GM10248 (cell line): ENCODE results near the gene WDR81.
A peak's percentile ranks its signal among the peaks of the same experiment; 100 is the strongest.
"Not testable (repeated sequence)": the region's sequence is repeated elsewhere in the genome, so short reads cannot be mapped to it uniquely, and the experiment has no call there.

Experiments used
- CTCF ChIA-PET: fragments of 300-600 bp; sonication (Branson Sonifier 250); formaldehyde crosslinking; extraction: SDS; loops from one replicate; lab custom pipeline; 2021; ENCODE audit warnings: antibody characterized with exemption; lab: Yijun Ruan, JAX
- POLR2A ChIA-PET: fragments of 350-650 bp; sonication (Branson Sonifier 250); formaldehyde crosslinking; extraction: SDS; loops from one replicate; lab custom pipeline; 2020; ENCODE audit warnings: antibody characterized with exemption; lab: Yijun Ruan, JAX
- DNase-seq: peaks from one replicate; pipeline ENCODE4 v3.0.0; 2012; ENCODE audit errors: extremely low spot score
- CTCF ChIP-seq: IDR thresholded peaks from 2 replicates; pipeline ENCODE4 v1.5.1; 2012; ENCODE audit warnings: mild to moderate bottlenecking, low read depth; ENCODE audit errors: extremely low read depth, missing control alignments, control extremely low read depth

WDR81 gene

GRCh38 chr17:1690544-1691221 is 33.8 kb upstream of the WDR81 start:
- POLR2A ChIA-PET, result no interaction called here
- CTCF ChIA-PET, result interaction anchor here (0.7 kb wide), 1 partner anchor 27 kb away, joined by 3 read pairs; no protein-coding TSS in a partner anchor
- no peak for DNase-seq
- TF ChIP-seq CTCF, result no peak

- POLR2A ChIA-PET, result no interaction called here
- no peak for TF ChIP-seq CTCF
- CTCF ChIA-PET, result no interaction called here
- DNase-seq, result no peak
Observed at GRCh38 chr17:1693339-1693738, 31.2 kb upstream of the WDR81 start.

GRCh38 chr17:1695365-1695764 is 29.1 kb upstream of the WDR81 start:
- TF ChIP-seq CTCF, result no peak
- ChIA-PET POLR2A (no interaction called here), CTCF (no interaction called here)
- DNase-seq, result peak; percentile 63

- DNase-seq, result no peak
- no peak for TF ChIP-seq CTCF
- POLR2A ChIA-PET, result no interaction called here
- CTCF ChIA-PET, result no interaction called here
Observed at GRCh38 chr17:1697681-1698080, 26.8 kb upstream of the WDR81 start.

GRCh38 chr17:1699891-1700290 is 24.6 kb upstream of the WDR81 start:
- ChIA-PET CTCF (interaction anchor here (1.0 kb wide), 1 partner anchor 11 kb away, joined by 3 read pairs; no protein-coding TSS in a partner anchor), POLR2A (interaction anchor here (0.6 to 2.1 kb wide), 2 partner anchors 17 to 222 kb away, joined by 3 to 5 read pairs; no protein-coding TSS in a partner anchor)
- DNase-seq, result not testable (repeated sequence)

- ChIA-PET CTCF (no interaction called here), POLR2A (no interaction called here)
- no peak for DNase-seq
- TF ChIP-seq CTCF, result no peak
Observed at GRCh38 chr17:1703063-1703462, 21.4 kb upstream of the WDR81 start.

- no peak for TF ChIP-seq CTCF
- ChIA-PET POLR2A (no interaction called here), CTCF (interaction anchor here (1.6 kb wide), 1 partner anchor 12 kb away, joined by 6 read pairs; no protein-coding TSS in a partner anchor)
- DNase-seq, result no peak
Observed at GRCh38 chr17:1705004-1705403, 19.5 kb upstream of the WDR81 start.
